HG03159 (cell line): ENCODE data around the gene MICU1.
"Not testable (repeated sequence)": the region's sequence is repeated elsewhere in the genome, so short reads cannot be mapped to it uniquely, and the experiment has no call there.

Experiments used
- ATAC-seq: cut with Tn5 transposase; IDR thresholded peaks from one replicate; pipeline ENCODE4 v1.9.1; 2021; ENCODE audit warnings: mild to moderate bottlenecking, moderate library complexity; ENCODE audit not compliant: unreplicated experiment

Gene MICU1

GRCh38 chr10:72506474-72506873 is 119.4 kb downstream of the MICU1 start:
- no peak for ATAC-seq

DNA sequence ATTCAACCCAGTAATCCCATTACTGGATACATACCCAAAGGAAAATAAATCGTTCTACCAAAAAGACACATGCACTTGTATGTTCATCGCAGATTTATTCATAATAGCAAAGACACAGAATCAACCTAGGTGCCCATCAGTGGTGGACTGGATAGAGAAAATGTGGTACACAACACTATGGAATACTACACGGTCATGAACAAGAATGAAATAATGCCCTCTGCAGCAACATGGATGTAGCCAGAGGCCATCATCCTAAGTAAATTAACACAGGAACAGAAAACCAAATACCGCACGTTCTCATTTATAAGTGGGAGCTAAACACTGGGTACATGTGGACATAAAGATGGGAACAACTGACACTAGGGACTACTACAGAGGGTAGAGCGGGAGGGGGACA is 120.4 kb downstream of the MICU1 start:
- no peak for ATAC-seq

GRCh38 chr10:72503694-72504438 is 122.0 kb downstream of the MICU1 start:
- no peak for ATAC-seq

GRCh38 chr10:72503241-72503640 is 122.6 kb downstream of the MICU1 start:
- no peak for ATAC-seq

DNA sequence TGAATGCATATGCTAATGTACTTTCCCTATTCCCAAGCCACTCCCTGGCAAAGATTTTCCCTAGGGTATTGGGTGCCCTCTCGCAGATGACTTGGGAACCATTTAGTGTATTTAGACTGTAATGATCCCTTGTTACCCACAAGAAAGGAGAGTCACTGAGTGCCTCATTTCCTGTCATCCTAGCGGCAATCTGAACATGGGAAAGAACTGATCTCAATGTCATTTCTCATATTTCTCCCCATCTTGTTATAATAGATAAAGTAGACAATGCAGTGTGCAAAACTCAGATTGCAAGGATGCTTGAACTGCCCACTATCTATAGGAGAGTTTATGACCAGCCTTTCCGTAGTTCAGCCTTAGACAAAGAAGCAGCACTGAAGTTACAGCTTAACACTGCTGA is 123.3 kb downstream of the MICU1 start:
- ATAC-seq: no peak

GRCh38 chr10:72499701-72500100 is 126.2 kb downstream of the MICU1 start:
- no peak for ATAC-seq

- no peak for ATAC-seq
These were observed 134.9 kb downstream of the MICU1 start for GRCh38 chr10:72490951-72491350.

DNA sequence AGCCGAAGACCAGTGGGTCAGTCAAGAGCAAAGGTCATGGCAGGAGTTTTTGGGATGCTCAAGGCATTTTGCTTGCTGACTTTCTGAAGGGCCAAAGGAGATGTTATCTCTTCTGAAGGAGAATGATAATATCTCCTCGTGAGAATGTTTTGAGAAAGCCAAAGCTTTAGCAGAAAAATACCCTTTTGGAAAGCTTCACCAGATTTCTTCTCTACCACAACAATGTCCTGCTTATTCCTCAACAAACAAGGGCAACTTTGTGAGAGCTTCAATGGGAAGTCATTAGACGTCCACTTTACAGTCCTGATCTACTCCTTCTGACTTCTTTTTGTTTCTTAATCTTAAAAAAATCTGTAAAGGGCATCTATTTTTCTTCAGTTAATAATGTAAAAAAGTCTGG is 138.4 kb downstream of the MICU1 start:
- no peak for ATAC-seq

DNA sequence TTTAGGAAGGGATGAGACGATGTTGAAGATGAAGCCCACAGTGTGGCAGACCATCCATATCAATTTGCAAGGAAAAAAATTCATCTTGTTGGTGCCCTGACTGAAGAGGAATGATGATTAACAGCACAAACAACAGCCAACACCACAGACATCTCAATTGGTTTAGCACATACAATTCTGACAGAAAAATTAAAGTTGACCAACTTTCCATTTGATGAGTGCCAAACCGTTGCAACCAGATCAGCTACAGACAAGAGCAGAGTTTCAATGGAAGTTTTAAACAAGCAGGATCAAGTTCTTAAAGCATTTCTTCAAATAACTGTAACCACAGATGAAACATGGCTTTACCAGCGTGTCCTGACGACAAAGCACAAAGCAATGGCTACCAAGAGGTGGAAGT is 138.8 kb downstream of the MICU1 start:
- no peak for ATAC-seq

- no peak for ATAC-seq
These were observed 140.2 kb downstream of the MICU1 start for GRCh38 chr10:72485701-72486100.

GRCh38 chr10:72484521-72484920 is 141.4 kb downstream of the MICU1 start:
- ATAC-seq: no peak

DNA sequence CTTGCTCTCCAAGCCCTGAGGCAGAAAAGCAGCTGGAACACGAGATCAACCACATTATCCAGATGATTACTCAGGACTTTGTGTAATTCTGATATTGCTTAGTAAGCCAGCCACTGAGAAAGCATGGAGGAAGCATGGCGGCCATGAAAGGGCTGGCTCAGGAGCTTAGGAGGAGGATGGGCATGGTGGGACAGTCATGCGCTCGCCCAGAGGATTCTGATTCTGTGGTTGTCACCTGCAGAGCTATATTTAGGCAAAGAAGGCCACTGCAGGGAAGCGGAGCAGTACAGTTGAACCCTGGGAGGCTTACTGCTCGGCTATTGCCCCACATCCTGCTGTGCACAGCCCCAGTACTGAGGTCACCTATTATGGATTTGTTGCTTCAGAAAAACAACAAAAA is 142.4 kb downstream of the MICU1 start:
- no peak for ATAC-seq

DNA sequence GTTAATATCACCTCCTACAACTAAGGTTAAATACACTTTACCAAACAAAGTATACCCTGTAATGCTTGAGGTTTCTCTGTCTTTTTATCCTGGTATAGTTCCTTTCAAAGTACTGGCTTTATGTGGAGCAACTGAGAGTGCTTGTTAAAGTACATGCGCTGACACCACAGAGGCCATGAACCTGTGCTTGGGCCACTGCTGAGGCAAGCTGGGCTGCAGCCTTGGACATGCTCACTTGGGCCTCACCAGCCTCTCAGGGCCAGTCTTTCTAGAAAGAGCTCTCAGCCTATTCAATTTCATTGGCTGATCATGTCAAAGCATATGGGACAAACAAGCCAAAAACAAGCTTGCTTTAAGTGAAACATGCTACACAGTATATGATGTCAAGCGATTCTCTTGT is 145.0 kb downstream of the MICU1 start:
- no peak for ATAC-seq

- no peak for ATAC-seq
These were observed 148.4 kb downstream of the MICU1 start for GRCh38 chr10:72477463-72477862.

- ATAC-seq: no peak
These were observed 153.6 kb downstream of the MICU1 start for GRCh38 chr10:72472306-72472705.

GRCh38 chr10:72470666-72471065 is 155.2 kb downstream of the MICU1 start:
- no peak for ATAC-seq

DNA sequence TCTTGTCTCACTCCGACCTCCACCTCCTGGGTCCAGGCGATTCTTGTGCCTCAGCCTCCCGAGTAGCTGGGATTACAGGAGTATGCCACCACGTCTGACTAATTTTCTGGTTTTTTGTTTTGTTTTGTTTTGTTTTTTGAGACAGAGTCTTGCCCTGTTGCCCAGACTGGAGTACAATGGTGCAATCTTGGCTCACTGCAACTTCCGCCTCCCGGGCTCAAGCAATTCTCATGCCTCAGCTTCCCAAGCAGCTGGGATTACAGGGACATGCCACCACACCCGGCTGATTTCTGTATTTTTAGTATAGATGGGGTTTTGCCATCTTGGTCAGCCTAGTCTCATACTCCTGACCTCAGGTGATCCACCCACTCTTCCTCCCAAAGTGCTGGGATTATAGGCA is 158.8 kb downstream of the MICU1 start:
- ATAC-seq: not testable (repeated sequence)

DNA sequence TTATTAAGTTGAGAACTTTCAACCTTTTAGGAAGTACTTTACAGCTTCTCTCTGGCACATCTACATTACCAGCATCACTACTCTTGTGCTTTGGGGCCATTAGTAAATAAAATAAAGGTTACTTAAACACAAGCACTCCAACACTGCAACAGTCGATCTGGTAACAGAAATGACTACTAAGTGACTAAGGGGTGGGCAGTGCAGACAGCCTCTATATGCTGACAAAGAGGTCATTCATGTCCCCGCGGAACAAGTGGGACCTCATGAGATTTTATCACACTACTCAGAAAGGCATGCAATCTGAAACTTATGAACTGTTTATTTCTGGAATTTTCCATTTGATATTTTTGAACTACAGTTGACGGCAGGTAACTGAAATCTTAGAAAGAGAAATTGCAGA is 159.9 kb downstream of the MICU1 start:
- no peak for ATAC-seq

- ATAC-seq: no peak
These were observed 161.4 kb downstream of the MICU1 start for GRCh38 chr10:72464438-72464837.

- ATAC-seq: no peak
These were observed 163.6 kb downstream of the MICU1 start for GRCh38 chr10:72462261-72462660.

DNA sequence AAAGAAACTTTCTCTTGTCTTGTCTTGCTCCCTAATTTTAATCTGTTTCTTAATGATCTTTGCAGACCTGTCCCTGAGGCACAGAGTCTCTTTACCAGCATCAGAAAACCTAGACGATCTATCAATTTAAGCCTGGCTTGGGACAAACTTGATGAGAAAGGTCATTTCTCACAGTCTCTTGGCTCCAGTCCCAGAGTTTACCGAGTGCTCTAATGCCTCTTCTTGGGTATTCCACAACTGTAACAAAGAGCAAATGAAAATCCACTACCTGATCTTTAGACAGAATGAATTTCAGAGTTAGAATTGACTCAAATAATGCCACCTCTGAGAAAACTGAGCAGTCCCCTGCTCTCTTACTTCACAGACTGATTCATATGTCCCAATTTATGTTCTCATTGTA is 164.8 kb downstream of the MICU1 start:
- ATAC-seq: no peak

GRCh38 chr10:72460284-72460876 is 165.5 kb downstream of the MICU1 start:
- no peak for ATAC-seq

DNA sequence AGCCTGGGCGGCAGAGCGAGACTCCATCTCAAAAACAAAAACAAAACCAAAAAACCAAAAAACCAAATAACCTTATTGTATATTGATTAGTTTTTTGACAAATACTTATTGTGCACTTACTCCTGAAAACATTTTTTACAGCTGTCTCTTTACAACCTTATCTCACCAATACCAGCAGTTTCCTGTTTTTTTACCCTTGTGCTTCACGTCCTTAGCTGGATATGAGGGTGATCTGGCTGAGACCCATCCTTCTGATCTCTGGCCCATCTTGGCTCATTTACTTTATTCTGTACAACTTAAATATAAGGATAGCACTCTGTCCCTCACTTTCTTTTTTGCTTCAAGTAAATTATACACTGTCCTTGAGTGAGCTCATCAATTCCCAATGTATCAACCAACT is 166.6 kb downstream of the MICU1 start:
- no peak for ATAC-seq
